ENCODE data around the gene PALD1.
"Not testable (repeated sequence)": the region's sequence is repeated elsewhere in the genome, so short reads cannot be mapped to it uniquely, and the experiment has no call there.

Gene PALD1

GRCh38 chr10:70481831-70482530, 3.4 kb downstream of the PALD1 start:
- DNase-seq = no peak
- TF ChIP-seq GATA1 (IDR thresholded peaks at IDR 0.05; ENCODE audit: low read depth, low read length) (no peak), POLR2A (IDR thresholded peaks at IDR 0.05; ENCODE audit: low read length) (no peak)

- DNase-seq = no peak
- no peak for TF ChIP-seq POLR2A (IDR thresholded peaks at IDR 0.05; ENCODE audit: low read length)
- no peak for TF ChIP-seq GATA1 (IDR thresholded peaks at IDR 0.05; ENCODE audit: low read depth, low read length)
These were observed 4.6 kb downstream of the PALD1 start for GRCh38 chr10:70482982-70483760.

GRCh38 chr10:70483872-70484271, 5.3 kb downstream of the PALD1 start:
- DNase-seq = not testable (repeated sequence)

- TF ChIP-seq POLR2A (IDR thresholded peaks at IDR 0.05; ENCODE audit: low read length) (no peak), GATA1 (IDR thresholded peaks at IDR 0.05; ENCODE audit: low read depth, low read length) (no peak)
These were observed 9.3 kb downstream of the PALD1 start for GRCh38 chr10:70487824-70488223.

GRCh38 chr10:70490142-70490541, 11.6 kb downstream of the PALD1 start:
- DNase-seq = no peak
- no peak for TF ChIP-seq POLR2A (IDR thresholded peaks at IDR 0.05; ENCODE audit: low read length)
- TF ChIP-seq GATA1 (IDR thresholded peaks at IDR 0.05; ENCODE audit: low read depth, low read length) = no peak

More at GRCh38 chr10:70487824-70488223, 9.3 kb downstream of the PALD1 start:
- DNase-seq = no peak

GRCh38 chr10:70491614-70492013, 13.0 kb downstream of the PALD1 start:
- TF ChIP-seq GATA1 (IDR thresholded peaks at IDR 0.05; ENCODE audit: low read depth, low read length) (no peak), POLR2A (IDR thresholded peaks at IDR 0.05; ENCODE audit: low read length) (no peak)
- no peak for DNase-seq

- TF ChIP-seq GATA1 (IDR thresholded peaks at IDR 0.05; ENCODE audit: low read depth, low read length) (no peak), POLR2A (IDR thresholded peaks at IDR 0.05; ENCODE audit: low read length) (no peak)
- no peak for DNase-seq
These were observed 14.5 kb downstream of the PALD1 start for GRCh38 chr10:70492786-70493659.

- no peak for DNase-seq
- TF ChIP-seq GATA1 (IDR thresholded peaks at IDR 0.05; ENCODE audit: low read depth, low read length) (no peak), POLR2A (IDR thresholded peaks at IDR 0.05; ENCODE audit: low read length) (no peak)
These were observed 15.2 kb downstream of the PALD1 start for GRCh38 chr10:70493660-70494234.

- DNase-seq = no peak
- no peak for TF ChIP-seq POLR2A (IDR thresholded peaks at IDR 0.05; ENCODE audit: low read length)
- no peak for TF ChIP-seq GATA1 (IDR thresholded peaks at IDR 0.05; ENCODE audit: low read depth, low read length)
These were observed 16.0 kb downstream of the PALD1 start for GRCh38 chr10:70494536-70494935.

- no peak for TF ChIP-seq GATA1 (IDR thresholded peaks at IDR 0.05; ENCODE audit: low read depth, low read length)
- TF ChIP-seq POLR2A (IDR thresholded peaks at IDR 0.05; ENCODE audit: low read length) = no peak
- no peak for DNase-seq
These were observed 16.4 kb downstream of the PALD1 start for GRCh38 chr10:70494966-70495365.

- DNase-seq = no peak
- no peak for TF ChIP-seq GATA1 (IDR thresholded peaks at IDR 0.05; ENCODE audit: low read depth, low read length)
- TF ChIP-seq POLR2A (IDR thresholded peaks at IDR 0.05; ENCODE audit: low read length) = no peak
These were observed 17.2 kb downstream of the PALD1 start for GRCh38 chr10:70495691-70496261.

GRCh38 chr10:70496341-70497119, 18.0 kb downstream of the PALD1 start:
- no peak for DNase-seq
- TF ChIP-seq GATA1 (IDR thresholded peaks at IDR 0.05; ENCODE audit: low read depth, low read length) (no peak), POLR2A (IDR thresholded peaks at IDR 0.05; ENCODE audit: low read length) (no peak)

- TF ChIP-seq GATA1 (IDR thresholded peaks at IDR 0.05; ENCODE audit: low read depth, low read length) = no peak
- no peak for TF ChIP-seq POLR2A (IDR thresholded peaks at IDR 0.05; ENCODE audit: low read length)
- DNase-seq = no peak
These were observed 18.6 kb downstream of the PALD1 start for GRCh38 chr10:70497120-70497545.

All from erythroblast (primary cell).